GM21576 (cell line): ENCODE results near the gene PITPNM3.

Source experiments
- ATAC-seq: cut with Tn5 transposase; IDR thresholded peaks from one replicate; pipeline ENCODE4 v1.9.1; 2021; ENCODE audit warnings: mild to moderate bottlenecking, moderate library complexity; ENCODE audit not compliant: unreplicated experiment

Gene PITPNM3

GRCh38 chr17:6449307-6449706, 107.0 kb downstream of the PITPNM3 start:
- ATAC-seq: no peak

DNA sequence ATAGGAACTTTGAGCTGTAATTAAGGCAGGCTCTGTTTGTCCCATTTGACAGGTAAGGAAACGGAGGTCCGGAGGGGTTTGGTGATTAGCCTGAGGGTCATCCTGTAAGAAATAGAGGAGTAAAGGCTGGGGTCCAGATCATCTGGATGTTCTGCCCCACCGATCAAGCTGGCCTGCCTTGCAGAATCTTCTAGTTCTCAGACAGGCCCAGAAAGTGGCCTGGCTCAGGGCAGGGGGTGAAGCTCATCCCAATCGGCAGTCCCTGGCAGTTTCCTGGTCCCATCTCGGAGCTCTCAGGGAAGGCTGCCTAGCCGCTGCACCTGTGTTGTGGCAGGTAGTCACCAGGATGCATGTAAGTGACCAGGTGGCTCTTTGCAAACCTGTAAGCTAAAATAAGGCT, 107.9 kb downstream of the PITPNM3 start:
- no peak for ATAC-seq

GRCh38 chr17:6446516-6447100, 109.7 kb downstream of the PITPNM3 start:
- no peak for ATAC-seq

- ATAC-seq: no peak
These were observed 111.6 kb downstream of the PITPNM3 start for GRCh38 chr17:6444571-6445335.

GRCh38 chr17:6443692-6444570, 112.4 kb downstream of the PITPNM3 start, which contains the start of gene PIMREG:
PIMREG (plus strand) TSS chr17:6444455; CDS start chr17:6445111, 656 bp downstream.
- peak; percentile 74 for ATAC-seq

- no peak for ATAC-seq
These were observed 113.6 kb downstream of the PITPNM3 start for GRCh38 chr17:6442775-6443174.

- ATAC-seq: no peak
These were observed 116.4 kb downstream of the PITPNM3 start for GRCh38 chr17:6439951-6440350.

DNA sequence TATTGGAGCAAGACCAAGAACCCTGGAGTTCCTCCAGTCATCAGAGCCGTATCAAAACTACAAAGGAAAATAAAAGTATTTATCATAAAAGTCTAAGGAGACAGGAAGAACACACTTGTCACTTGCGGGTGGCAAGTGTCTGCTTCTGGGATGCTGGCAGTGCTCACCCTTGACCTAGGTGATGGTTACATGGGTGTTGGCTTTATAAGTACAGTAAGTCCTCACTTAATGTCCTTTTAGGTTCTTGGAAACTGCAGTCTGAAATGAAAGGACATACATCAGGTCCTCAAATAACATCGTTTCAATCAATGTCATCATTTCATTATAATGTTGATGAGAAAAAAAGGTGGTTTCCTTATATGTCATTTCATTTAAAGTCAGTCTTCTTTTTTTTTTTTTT, 118.4 kb downstream of the PITPNM3 start:
- ATAC-seq: no peak

GRCh38 chr17:6437466-6437865, 118.9 kb downstream of the PITPNM3 start:
- ATAC-seq: no peak

GRCh38 chr17:6435968-6436367, 120.4 kb downstream of the PITPNM3 start:
- no peak for ATAC-seq

DNA sequence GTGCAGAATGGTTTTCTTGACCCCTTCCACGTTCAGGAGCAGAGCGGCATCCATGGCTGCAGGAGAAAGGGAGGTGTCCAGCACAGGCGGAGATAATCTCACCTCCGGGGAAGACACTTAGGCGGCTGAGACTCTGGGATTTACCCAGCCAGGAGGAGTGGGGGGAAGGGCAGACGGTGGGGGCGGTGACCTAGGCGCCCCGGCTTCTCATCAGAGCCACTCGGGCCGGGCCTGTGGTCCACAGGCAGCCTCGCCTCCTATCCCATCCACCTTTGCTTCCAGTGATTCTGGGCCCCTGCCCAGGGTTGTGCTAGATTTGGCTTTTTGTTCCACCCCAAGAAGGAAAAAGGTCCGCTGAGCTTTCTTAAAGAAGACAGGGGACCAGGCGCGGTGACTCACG, 121.3 kb downstream of the PITPNM3 start, which contains the start of gene AIPL1:
TSS of gene AIPL1 (minus strand) at position 71 of the 400 bp plus-strand sequence. CDS start at position 54, 17 bp downstream.
- ATAC-seq: no peak

GRCh38 chr17:6430769-6431168, 125.6 kb downstream of the PITPNM3 start:
- no peak for ATAC-seq

- no peak for ATAC-seq
These were observed 127.1 kb downstream of the PITPNM3 start for GRCh38 chr17:6429266-6429665.

DNA sequence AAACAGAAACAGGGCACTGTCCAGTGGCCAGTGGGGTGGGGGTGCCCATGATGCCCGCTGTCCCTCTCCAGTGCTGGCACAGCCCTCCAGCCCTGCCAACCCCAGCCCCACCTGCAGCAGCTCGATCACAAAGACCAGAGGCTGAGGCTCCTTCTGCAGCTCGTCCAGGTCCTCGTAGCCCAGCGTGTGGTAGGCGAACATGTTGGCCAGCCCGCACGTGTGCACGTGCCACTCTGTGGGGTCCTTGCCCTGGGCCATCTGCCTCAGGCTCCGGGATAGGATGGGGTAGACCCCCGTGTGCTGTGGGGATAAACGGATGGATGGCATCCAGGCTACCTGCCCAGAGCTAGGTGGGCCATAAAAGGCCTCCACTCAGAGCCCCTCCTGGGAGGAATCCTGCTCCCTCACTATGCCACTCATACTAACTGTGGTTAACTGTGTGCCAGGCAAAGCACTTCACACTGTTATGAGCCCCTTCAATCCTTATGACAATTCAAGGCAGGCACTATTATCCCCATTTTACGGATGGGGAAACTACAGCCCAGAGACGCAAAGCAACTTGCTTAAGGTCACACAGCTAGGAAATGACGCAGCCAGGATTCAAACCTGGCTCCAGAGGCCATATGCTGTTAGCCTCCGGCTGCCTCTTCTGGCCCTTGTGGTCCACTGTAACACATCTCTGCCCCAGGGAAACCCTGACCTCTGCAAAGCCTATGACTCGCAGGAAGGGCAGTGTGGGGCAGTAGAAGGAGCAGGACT, 128.0 kb downstream of the PITPNM3 start:
- no peak for ATAC-seq

GRCh38 chr17:6427279-6427781, 129.0 kb downstream of the PITPNM3 start:
- no peak for ATAC-seq

DNA sequence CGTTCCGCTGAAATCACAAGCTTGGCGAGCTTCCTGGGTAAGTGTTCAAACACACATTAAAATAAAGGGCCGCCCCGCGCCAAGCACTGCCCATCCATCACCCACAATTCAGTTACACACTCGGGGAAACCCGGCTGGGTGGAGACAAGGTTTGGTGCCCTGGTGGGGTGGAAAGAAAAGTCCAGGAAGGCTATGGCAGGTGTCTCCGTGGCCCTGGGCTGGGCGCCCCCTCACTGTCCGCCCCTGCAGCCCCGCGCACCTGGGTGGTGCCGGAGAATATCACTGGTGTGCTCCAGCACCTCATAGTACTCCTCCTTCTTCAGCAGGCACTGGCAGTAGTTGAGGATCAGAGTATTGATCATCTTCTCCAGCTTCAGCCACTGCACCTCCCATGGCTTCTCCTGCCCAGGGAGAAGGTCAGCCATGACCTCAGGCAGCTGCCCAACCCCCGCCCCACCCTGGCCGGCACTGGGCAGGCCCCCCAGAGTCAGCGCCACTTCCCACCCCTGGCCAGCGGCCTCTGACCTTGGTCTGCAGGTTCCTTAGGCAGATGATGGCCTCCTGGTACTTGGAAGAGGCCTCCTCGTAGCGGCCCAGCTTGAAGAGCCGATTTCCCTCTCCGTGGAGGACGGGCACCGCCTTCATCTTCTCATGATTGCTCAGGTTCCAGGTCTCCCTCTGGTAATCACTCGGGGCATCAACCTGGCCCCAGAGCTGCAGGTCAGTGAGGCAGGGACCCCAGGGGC, 129.8 kb downstream of the PITPNM3 start:
- ATAC-seq: no peak

DNA sequence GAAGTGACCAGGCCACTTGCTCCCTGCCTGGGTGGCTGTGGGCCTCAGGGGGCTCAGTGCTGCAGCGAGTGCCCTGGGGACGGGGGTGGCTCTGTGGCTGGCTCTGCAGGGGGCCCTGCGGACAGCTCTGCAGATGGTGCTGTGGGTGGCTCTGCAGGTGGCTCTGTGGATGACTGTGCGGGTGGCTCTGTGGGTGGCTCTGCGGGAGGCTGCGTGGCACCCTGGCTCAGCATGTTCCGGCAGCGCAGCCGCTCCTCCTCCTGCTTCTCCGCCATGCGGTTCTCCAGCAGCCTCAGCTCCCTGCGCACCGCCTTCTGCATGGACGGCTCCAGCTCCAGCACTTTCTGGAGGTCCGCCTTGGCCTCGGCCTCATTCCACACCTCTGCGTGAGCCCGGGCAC, 130.9 kb downstream of the PITPNM3 start:
- ATAC-seq: no peak

DNA sequence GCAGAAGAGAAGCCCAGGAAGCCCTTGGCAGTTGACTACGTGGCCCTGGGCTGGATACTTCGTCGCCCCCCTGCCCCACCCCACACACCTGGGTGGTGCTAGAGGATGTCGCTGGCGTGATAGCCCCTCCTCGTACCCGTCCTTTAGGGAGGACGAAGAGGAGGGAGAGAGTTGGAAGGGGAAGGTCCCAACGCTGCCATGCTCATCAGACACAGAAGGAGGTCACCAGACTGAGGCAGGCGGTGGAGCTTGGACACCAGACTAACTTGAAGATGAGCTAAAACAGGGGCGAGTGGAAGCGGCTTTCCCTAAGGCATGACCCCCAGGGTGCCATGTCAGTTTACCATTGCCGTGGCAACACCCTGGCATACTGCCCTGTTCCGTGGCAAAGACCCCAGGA, 132.4 kb downstream of the PITPNM3 start:
- ATAC-seq: no peak

DNA sequence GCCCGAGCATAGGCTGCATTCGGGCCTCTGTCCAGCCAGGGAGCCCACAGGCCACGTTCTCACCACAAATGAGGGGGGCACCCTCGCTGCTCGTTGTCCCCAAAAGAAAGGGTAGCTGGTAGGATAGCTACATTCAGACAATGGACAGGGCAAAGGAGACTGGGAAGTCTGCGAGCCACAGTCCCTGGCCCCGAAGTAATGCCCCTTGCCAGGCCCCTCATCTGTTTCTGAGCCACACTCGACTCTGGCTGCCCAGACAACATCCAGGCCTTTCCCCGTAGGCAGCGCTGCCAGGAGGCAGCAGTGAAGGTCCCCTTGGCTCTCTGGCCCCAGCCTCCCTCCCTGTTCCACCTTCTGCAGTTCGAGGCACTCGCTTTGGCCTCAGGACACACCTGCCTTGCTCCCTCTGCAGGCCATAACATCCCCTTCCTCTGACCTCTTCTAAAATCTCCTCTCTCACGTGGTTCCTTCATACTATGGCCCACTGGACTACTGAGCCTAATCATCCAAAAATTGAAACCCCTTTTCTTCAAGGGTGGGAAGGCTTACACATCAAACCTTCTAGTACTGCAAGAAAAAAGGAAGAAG, 133.6 kb downstream of the PITPNM3 start:
- ATAC-seq: no peak
